ENCODE data around the gene CAMKMT.

Gene CAMKMT

GRCh38 chr2:44743473-44743872 lies 381.7 kb downstream of the CAMKMT start:
- no peak for DNase-seq (ENCODE audit: low read depth in 2 of 2)

DNA sequence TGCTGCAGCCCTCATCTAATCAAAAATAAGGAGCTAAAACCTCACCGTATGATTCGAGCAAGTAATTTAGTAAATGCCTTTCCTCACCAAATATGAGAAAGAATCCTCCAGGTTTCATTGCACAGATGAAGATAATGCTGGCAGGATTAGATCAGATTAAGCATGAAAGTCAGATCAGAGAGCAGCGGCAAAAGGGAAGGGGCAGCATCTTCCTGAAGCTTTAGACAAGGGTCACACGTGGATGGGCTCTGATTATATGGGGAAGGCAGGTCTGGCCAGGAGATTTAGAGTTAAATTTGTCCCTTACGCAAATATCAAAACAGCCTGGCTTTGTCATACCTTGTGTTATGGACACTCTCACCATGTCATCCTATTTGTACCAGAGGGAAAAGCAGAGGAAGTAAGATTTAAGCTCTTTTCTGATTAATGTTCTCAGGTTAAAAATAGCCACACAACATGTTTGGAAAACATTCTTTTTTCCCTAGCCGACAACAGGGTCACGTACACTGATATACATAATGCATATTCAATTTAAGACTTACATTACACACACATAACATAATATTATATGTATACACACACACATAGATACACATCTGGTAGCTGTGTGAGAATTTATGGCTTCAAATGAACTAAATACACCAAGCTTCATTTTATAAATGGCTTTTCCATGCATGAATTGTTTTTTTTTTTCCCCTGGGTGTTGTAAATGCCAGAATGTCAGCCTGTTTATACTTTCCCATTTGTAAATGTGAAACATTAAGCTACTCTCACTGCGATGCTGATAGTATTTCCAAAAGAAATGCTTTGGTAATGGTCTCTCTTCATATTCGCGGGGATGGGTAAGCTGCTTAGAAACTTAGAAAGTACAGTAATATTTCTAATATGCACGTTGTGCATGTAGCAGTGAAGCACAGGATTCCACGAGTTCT lies 383.5 kb downstream of the CAMKMT start:
- DNase-seq (ENCODE audit: low read depth in 2 of 2), result no peak

DNA sequence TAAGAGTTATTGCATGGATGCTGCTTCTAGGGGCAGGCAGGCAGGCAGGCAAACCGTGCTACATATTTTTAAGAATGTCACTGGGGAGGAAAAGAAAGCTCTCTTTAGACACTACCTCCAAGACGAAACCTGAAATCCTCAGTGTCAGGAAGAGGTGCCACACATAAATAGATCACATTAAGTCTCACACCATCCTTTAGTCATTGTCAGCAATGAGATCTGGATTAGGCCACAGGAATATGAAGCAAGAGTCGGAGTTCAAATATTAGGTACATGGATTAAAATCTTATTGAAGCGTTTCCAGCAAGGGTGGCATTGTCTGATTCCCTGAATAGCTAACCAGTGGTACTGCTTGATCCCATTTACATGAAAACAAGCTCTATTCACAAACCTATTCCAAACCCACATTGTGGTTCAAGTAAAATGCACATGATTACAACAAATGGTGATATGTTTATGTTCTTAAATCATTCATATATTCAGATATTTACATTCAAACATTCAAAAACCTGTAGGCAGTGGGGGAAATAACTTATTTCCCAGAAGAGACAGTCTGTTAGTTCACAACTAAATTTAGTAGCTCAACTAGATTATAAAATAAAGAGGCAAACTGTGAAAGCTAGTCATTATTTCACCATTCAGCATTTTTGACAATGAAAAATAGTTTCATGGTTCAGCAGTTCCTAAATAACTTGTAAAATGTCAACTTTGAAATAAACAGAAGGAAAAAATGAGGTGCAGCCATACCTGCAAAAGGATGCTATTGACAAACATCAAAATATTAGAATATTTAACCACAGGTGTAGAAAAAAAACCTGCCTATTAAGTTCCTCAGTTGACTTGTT lies 384.4 kb downstream of the CAMKMT start:
- DNase-seq (ENCODE audit: low read depth in 2 of 2), result no peak

DNA sequence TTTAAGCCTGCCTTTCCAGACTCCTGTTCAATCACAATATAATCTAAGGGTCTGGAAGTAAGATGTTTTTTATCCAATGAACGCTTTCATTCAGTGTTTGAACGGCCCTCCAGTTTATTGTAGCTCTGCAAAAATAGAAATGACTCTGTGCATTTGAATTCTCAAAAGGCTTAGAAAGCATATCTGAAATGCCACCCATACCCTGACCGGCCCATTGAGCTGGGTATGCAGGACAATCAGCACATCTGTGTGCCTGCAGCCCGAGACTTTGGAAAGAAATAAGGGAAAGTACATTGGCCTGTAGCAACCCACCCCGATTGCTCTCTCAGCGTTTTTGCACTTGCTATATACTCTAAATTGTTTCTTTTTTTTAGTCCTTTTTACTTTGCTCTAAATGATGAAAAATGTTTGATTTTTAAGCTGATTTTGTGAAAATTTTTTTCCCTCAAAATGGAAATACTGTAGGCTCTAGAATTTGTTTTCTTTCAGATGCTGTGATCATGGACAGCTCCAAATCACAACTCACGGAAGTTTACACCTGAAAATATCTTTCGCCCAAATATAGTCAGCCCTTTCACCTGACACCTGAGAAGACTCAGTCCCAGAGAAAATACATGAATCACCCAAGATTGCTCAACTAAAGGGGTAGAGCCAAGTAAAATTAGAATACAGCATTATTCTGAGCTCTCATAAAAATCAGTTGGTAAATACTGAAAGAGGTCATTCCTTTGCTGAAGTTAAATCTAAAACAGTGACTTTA lies 385.3 kb downstream of the CAMKMT start:
- no peak for DNase-seq (ENCODE audit: low read depth in 2 of 2)

DNA sequence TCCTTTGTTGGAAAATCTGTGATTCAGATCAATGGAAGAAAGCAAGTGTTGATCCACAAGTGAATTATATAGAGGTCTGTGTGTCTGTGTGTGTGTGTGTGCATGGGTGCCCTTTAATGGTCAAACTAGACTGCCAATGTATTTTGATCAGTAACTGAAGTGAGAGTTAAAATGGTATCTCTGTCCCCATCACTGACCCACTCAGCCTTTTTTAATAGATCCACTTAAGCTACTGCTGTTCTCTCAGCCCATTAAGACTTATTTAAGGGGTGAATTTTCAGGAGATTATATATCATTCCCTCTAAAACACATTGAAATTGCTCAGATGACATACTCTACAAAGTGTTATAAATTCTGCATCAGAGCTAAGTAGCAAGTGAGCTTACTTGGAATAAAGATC lies 386.0 kb downstream of the CAMKMT start:
- DNase-seq (ENCODE audit: low read depth in 2 of 2), result no peak

- no peak for DNase-seq (ENCODE audit: low read depth in 2 of 2)
Observed at GRCh38 chr2:44751754-44752479, 390.2 kb downstream of the CAMKMT start.

DNA sequence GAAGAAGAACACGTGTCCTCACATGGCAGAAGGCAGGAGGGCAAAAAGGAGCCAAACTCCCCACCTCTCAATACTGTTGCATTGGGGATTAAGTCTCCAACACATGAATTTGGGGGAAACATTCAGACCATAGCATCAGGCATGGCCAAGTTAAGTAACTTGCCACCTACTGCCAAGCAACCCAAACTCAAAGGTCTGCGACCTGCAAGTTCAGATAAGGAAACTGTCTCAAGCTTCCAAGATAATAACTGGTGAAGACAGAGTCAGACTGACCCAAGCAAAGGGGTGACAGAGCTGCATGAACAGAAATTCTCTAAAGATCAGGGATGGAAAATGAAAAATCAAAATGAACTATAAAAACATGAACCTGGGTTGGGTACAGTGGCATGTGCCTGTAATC lies 391.0 kb downstream of the CAMKMT start:
- DNase-seq (ENCODE audit: low read depth in 2 of 2), result no peak

DNA sequence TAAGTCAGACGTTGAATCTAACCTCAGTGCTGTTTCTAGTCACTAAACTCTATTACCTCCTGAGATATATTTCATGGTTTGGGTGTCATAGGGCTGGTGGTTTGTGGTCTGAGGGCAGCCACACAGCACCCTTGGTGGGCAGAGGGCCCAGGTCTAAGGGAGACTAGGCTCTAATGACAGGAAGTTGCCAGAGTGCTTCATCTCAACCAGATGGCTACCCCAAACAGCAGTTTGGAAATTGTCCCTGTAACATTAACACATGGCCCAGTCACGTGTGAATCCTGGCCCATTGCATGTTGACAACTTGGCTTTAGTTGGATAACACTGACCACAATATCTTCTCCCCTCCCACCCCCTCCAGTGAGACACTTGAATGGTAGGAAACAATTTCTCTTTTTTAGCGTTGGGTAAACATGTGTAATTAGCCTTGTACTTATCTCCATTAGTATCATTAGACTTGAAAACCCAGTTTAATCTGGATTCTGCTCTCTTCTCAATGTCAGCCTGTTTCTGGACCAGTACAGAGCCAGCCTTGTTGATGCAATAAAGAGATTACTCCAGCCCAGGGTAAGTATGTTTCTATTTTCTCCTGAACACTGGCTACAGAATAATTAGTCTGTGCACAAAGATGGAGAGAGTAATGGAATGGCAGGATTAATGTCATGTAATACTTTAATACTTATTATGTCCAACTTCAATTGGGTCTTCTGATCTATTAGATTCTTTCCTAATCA lies 392.0 kb downstream of the CAMKMT start:
- no peak for DNase-seq (ENCODE audit: low read depth in 2 of 2)

- no peak for DNase-seq (ENCODE audit: low read depth in 2 of 2)
Observed at GRCh38 chr2:44758591-44758990, 396.8 kb downstream of the CAMKMT start.

DNA sequence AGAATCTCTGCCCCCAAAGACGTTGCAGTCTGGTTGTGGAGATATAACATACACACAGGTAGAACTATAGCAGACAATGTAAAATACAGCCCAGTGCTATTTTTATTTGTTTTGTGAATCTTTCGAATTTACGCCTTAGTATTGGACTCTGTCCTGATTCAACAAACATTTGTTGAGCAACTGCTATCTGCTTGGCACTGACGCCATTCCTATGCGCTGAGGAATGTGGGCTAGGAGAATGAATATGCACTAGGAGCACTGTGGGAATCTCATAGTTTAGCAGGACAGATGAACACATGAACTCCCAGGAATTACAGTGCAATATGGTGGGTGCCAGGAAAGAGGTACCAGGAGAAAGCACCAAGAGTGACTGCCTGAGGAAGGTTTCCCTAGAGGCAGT lies 398.1 kb downstream of the CAMKMT start:
- no peak for DNase-seq (ENCODE audit: low read depth in 2 of 2)

- no peak for DNase-seq (ENCODE audit: low read depth in 2 of 2)
Observed at GRCh38 chr2:44763275-44763782, 401.6 kb downstream of the CAMKMT start.

DNA sequence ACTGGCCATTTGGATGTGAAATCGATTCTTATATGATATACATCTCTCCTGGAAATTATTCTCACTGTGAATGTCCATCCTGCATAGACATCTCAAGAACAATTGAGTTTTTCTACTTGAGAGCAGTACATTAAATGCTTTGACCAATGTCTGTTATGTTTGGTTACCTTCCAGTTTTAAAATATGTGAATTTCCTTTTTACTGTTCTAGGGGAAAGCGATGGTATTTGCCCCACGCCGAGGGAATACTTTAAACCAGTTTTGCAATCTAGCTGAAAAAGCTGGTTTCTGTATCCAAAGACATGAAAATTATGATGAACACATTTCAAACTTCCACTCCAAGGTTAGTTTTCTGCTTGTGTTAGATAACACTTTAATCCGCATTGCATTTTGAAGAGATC lies 404.5 kb downstream of the CAMKMT start:
- no peak for DNase-seq (ENCODE audit: low read depth in 2 of 2)

GRCh38 chr2:44766777-44767176 lies 405.0 kb downstream of the CAMKMT start:
- DNase-seq (ENCODE audit: low read depth in 2 of 2), result no peak

- no peak for DNase-seq (ENCODE audit: low read depth in 2 of 2)
Observed at GRCh38 chr2:44767691-44768090, 405.9 kb downstream of the CAMKMT start.

GRCh38 chr2:44768438-44769236 lies 406.9 kb downstream of the CAMKMT start:
- DNase-seq (ENCODE audit: low read depth in 2 of 2), result no peak

DNA sequence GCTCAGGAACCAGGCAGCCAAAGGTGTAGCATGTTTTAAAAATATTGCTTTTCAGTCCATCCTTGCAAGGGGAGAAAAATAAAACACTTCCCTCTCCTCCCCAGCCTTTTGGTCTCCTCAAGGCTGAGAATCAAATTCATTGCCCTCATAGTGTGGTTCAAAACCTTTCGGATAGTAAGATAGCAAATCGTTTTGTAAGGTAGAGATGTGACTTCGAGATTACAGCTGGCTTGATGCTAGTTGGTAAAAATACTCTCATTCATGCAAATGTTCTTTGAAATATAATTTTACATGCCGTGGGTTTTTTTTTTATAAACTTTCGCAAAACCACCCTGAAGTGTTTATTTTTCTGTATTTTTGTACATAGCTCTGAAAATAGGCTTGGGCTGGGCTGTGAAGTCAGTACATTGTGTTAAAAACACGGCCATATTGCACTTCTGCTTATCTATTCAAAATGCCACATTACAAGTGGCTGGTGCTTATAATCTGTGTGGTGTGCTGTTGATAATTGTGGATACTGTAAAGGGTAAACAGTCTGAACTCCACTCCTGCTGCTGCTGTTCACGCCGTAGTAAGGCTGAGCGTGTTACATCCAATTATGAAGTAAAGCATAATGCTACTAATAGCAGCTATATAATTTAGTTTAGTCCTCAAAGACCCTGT lies 407.7 kb downstream of the CAMKMT start:
- DNase-seq (ENCODE audit: low read depth in 2 of 2), result no peak

DNA sequence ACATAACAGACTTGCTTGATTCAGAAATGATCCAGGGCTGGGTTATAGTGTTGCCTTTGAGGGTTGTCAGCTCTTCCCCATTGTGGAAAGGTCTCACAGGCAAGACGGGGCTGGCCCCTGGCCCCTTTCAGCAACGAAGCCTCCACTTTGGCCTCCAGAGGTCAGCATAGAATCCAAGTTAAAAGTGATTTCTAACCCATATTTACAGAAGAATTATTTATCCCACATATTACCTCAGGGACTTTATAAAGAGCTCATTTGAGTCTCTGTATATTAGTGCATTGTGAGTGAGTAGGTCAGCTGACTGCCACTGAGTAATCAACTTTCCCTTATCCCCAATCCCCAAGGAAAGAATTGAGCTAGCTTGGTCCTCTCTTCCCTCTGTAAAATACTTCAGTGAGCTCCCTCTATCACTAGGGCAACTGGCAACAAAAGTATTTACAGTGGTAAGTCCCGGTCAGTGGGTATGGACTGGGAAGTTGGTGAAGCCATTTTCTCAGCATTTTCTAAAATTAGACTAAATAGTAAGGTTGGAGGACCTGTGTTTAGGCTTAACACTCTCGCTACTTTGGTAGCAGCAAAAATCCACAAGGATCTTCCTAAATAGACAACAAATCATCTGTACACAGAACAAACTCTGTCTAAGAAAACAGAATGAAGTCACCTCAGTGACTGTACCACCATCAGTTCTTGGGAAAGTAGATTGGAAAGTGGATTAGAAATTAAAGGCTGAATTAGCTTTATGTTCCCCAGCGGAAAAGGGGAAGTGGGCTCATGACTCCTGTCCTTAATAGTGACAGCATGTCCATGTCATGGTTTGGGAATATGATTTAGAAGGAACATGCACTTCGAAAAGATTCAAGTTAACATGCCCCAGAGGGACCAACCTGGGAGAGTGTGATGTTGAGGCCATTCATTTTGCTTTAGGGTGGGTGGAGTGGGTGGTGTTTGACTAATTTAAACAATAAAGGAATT lies 408.8 kb downstream of the CAMKMT start:
- no peak for DNase-seq (ENCODE audit: low read depth in 2 of 2)

DNA sequence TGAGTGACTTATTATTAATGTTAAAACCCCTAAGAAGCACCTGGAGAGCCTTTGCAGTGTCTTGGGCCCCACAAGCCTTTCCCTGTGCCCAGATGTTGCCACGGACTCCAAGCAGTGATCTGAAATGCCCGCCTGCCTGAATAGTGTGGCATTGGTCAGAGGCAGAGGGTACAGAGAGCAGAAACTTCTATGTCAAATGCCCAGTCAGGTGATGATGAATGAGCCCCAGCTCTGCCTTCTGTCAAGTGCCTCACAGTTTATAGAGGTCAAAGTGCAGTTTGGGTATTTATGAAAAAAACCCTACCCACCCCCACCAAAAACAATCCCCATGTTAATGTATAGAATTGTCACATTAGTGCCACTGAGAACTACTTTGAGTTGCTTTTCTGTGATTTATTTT lies 409.8 kb downstream of the CAMKMT start:
- no peak for DNase-seq (ENCODE audit: low read depth in 2 of 2)

All from activated CD4-positive, alpha-beta T cell treated with anti-CD3 and anti-CD28 coated beads for 24 hours (primary cell).